Right lobe of liver (tissue), 4 donors: ENCODE results near the gene DNAH8.

Experiments used
- POLR2A ChIP-seq: fragments of 450-650 bp; IDR thresholded peaks from one replicate; pipeline ENCODE4 v1.6.1; 2017; ENCODE audit warnings: antibody characterized with exemption, mild to moderate bottlenecking
- TF ChIP-seq, protein P1 (sequence below), 4 donors: fragments of 200-600 bp in 3 of 4; fragments of 450-650 bp in 1 of 4; IDR thresholded peaks; one replicate each; pipeline versions ENCODE4 v1.5.1 to v1.8.0; 2016 to 2022; ENCODE audit warnings: antibody characterized with exemption in 4 of 4, mild to moderate bottlenecking in 2 of 4
- donor health status: DM: no; HTN: no; CAD: no.
- donor health status: DM: no; HTN: no; CAD: no.
- donor health status: DM: no; HTN: yes; CAD: no.

GRCh38 chr6:38938741-38939140, 223.6 kb downstream of the DNAH8 start:
- TF ChIP-seq, protein P1, sequence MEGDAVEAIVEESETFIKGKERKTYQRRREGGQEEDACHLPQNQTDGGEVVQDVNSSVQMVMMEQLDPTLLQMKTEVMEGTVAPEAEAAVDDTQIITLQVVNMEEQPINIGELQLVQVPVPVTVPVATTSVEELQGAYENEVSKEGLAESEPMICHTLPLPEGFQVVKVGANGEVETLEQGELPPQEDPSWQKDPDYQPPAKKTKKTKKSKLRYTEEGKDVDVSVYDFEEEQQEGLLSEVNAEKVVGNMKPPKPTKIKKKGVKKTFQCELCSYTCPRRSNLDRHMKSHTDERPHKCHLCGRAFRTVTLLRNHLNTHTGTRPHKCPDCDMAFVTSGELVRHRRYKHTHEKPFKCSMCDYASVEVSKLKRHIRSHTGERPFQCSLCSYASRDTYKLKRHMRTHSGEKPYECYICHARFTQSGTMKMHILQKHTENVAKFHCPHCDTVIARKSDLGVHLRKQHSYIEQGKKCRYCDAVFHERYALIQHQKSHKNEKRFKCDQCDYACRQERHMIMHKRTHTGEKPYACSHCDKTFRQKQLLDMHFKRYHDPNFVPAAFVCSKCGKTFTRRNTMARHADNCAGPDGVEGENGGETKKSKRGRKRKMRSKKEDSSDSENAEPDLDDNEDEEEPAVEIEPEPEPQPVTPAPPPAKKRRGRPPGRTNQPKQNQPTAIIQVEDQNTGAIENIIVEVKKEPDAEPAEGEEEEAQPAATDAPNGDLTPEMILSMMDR (IDR thresholded peaks at IDR 0.05): no peak
- TF ChIP-seq POLR2A: no peak
